ENCODE results near the gene PFDN6.

The PFDN6 gene

GRCh38 chr6:33317419-33317668 lies 27.9 kb downstream of the PFDN6 start:
- no peak for DNase-seq (ENCODE audit: low read depth)

- DNase-seq (ENCODE audit: low read depth), result peak; percentile 97
These were observed 28.4 kb downstream of the PFDN6 start, which contains the start of gene ZBTB22 for GRCh38 chr6:33317669-33318425. Gene ZBTB22, minus strand, starts transcription at chr6:33317744. Its CDS starts 828 bp downstream, at chr6:33316916.

- no peak for DNase-seq (ENCODE audit: low read depth)
These were observed 29.1 kb downstream of the PFDN6 start for GRCh38 chr6:33318426-33319073.

- DNase-seq (ENCODE audit: low read depth), result no peak
These were observed 30.5 kb downstream of the PFDN6 start for GRCh38 chr6:33319939-33320314.

GRCh38 chr6:33320315-33321181 lies 31.1 kb downstream of the PFDN6 start:
- peak; percentile 76 for DNase-seq (ENCODE audit: low read depth)

- DNase-seq (ENCODE audit: low read depth), result no peak
These were observed 31.8 kb downstream of the PFDN6 start for GRCh38 chr6:33321227-33321626.

GRCh38 chr6:33323623-33323948 lies 34.2 kb downstream of the PFDN6 start:
- no peak for DNase-seq (ENCODE audit: low read depth)

GRCh38 chr6:33324125-33324524 lies 34.7 kb downstream of the PFDN6 start:
- DNase-seq (ENCODE audit: low read depth), result no peak

GRCh38 chr6:33329058-33329457 lies 39.7 kb downstream of the PFDN6 start:
- DNase-seq (ENCODE audit: low read depth), result no peak

- no peak for DNase-seq (ENCODE audit: low read depth)
These were observed 41.3 kb downstream of the PFDN6 start for GRCh38 chr6:33330736-33331135.

- no peak for DNase-seq (ENCODE audit: low read depth)
These were observed 44.3 kb downstream of the PFDN6 start for GRCh38 chr6:33333666-33334065.

- DNase-seq (ENCODE audit: low read depth), result no peak
These were observed 46.5 kb downstream of the PFDN6 start for GRCh38 chr6:33335916-33336315.

GRCh38 chr6:33336495-33336894 lies 47.1 kb downstream of the PFDN6 start:
- no peak for DNase-seq (ENCODE audit: low read depth)

GRCh38 chr6:33339193-33339592 lies 49.8 kb downstream of the PFDN6 start:
- DNase-seq (ENCODE audit: low read depth), result no peak
